GM12865 (cell line): ENCODE data around the gene MOBP.

ENCODE experiments used
- DNase-seq: peaks from one replicate; pipeline ENCODE4 v3.0.0; 2010; ENCODE audit warnings: low read depth
- H3K4me3 ChIP-seq: 2 replicates; pipeline ENCODE4 v1.5.1; 2011; ENCODE audit warnings: mild to moderate bottlenecking, low read depth, low read length, control low read depth
- CTCF ChIP-seq: IDR thresholded peaks from 2 replicates; pipeline ENCODE4 v1.5.1; 2011; ENCODE audit warnings: low read length, control low read depth, low read depth, inconsistent platforms; ENCODE audit not compliant: insufficient read depth; ENCODE audit errors: missing control alignments

Gene MOBP

GRCh38 chr3:39550354-39551051 lies 83.0 kb downstream of the MOBP start:
- no peak for DNase-seq
- TF ChIP-seq CTCF, result no peak

More at GRCh38 chr3:39550354-39551051, 83.0 kb downstream of the MOBP start:
- H3K4me3 ChIP-seq, result no peak overlapping the region
